HEK293 (cell line): ENCODE results near the gene GUSB.
A peak's percentile ranks its signal among the peaks of the same experiment; 100 is the strongest.

Experiments
- GLIS1 ChIP-seq: fragments of 450-650 bp; formaldehyde crosslinking; IDR thresholded peaks from 2 replicates; pipeline ENCODE4 v1.5.1; 2016; ENCODE audit warnings: missing biosample characterization, missing genetic modification characterization
- IKZF3 ChIP-seq: fragments of 450-650 bp; IDR thresholded peaks from 2 replicates; pipeline ENCODE4 v1.5.0; 2018; ENCODE audit warnings: missing biosample characterization, mild to moderate bottlenecking, missing genetic modification characterization, moderate library complexity
- KLF1 ChIP-seq: fragments of 450-650 bp; formaldehyde crosslinking; IDR thresholded peaks from 2 replicates; pipeline ENCODE4 v1.5.1; 2016; ENCODE audit warnings: missing biosample characterization, missing genetic modification characterization
- KLF7 ChIP-seq: fragments of 450-650 bp; formaldehyde crosslinking; IDR thresholded peaks from 2 replicates; pipeline ENCODE4 v1.5.1; 2016; ENCODE audit warnings: missing biosample characterization, missing genetic modification characterization, borderline replicate concordance
- KLF9 ChIP-seq: fragments of 450-650 bp; formaldehyde crosslinking; IDR thresholded peaks from 2 replicates; pipeline ENCODE4 v1.5.1; 2016; ENCODE audit warnings: missing biosample characterization, missing genetic modification characterization, low read depth
- PRDM6 ChIP-seq: fragments of 450-650 bp; formaldehyde crosslinking; IDR thresholded peaks from 2 replicates; pipeline ENCODE4 v1.5.1; 2017; ENCODE audit warnings: missing biosample characterization, missing genetic modification characterization
- SCRT2 ChIP-seq: fragments of 450-650 bp; formaldehyde crosslinking; IDR thresholded peaks from 2 replicates; pipeline ENCODE4 v1.5.1; 2016; ENCODE audit warnings: missing biosample characterization, missing genetic modification characterization
- TSHZ1 ChIP-seq: fragments of 450-650 bp; formaldehyde crosslinking; IDR thresholded peaks from 2 replicates; pipeline ENCODE4 v1.5.1; 2016; ENCODE audit warnings: missing biosample characterization, missing genetic modification characterization, borderline replicate concordance
- YY2 ChIP-seq: fragments of 450-650 bp; formaldehyde crosslinking; IDR thresholded peaks from 2 replicates; pipeline ENCODE4 v1.5.1; 2016; ENCODE audit warnings: missing biosample characterization, missing genetic modification characterization
- ZBTB17 ChIP-seq: fragments of 450-650 bp; formaldehyde crosslinking; IDR thresholded peaks from 2 replicates; pipeline ENCODE4 v1.5.1; 2016; ENCODE audit warnings: missing biosample characterization, missing genetic modification characterization
- ZBTB48 ChIP-seq: fragments of 450-650 bp; formaldehyde crosslinking; IDR thresholded peaks from 2 replicates; pipeline ENCODE4 v1.5.1; 2016; ENCODE audit warnings: missing biosample characterization, missing genetic modification characterization
- ZFP3 ChIP-seq: fragments of 450-650 bp; formaldehyde crosslinking; IDR thresholded peaks from 2 replicates; pipeline ENCODE4 v1.5.1; 2016; ENCODE audit warnings: low read depth, missing biosample characterization, missing genetic modification characterization
- ZFP41 ChIP-seq: fragments of 450-650 bp; formaldehyde crosslinking; IDR thresholded peaks from 2 replicates; pipeline ENCODE4 v1.5.1; 2016; ENCODE audit warnings: missing biosample characterization, missing genetic modification characterization, borderline replicate concordance
- ZIC2 ChIP-seq: fragments of 450-650 bp; formaldehyde crosslinking; IDR thresholded peaks from 2 replicates; pipeline ENCODE4 v1.5.1; 2016; ENCODE audit warnings: missing biosample characterization, missing genetic modification characterization
- ZNF10 ChIP-seq: fragments of 450-650 bp; formaldehyde crosslinking; IDR thresholded peaks from 2 replicates; pipeline ENCODE4 v1.5.1; 2017; ENCODE audit warnings: missing biosample characterization, missing genetic modification characterization
- ZNF112 ChIP-seq: fragments of 450-650 bp; formaldehyde crosslinking; IDR thresholded peaks from 2 replicates; pipeline ENCODE4 v1.5.0; 2017; ENCODE audit warnings: missing biosample characterization, missing genetic modification characterization
- ZNF16 ChIP-seq: fragments of 450-650 bp; formaldehyde crosslinking; IDR thresholded peaks from 2 replicates; pipeline ENCODE4 v1.5.1; 2016; ENCODE audit warnings: low read depth, missing biosample characterization, missing genetic modification characterization
- ZNF19 ChIP-seq: fragments of 450-650 bp; formaldehyde crosslinking; IDR thresholded peaks from 2 replicates; pipeline ENCODE4; 2016; ENCODE audit warnings: missing biosample characterization, missing genetic modification characterization, low read depth
- ZNF280C ChIP-seq: fragments of 450-650 bp; formaldehyde crosslinking; IDR thresholded peaks from 2 replicates; pipeline ENCODE4 v1.5.1; 2016; ENCODE audit warnings: missing biosample characterization, missing genetic modification characterization
- ZNF292 ChIP-seq: fragments of 450-650 bp; formaldehyde crosslinking; IDR thresholded peaks from 2 replicates; pipeline ENCODE4 v1.5.1; 2016; ENCODE audit warnings: low read depth, missing biosample characterization, missing genetic modification characterization, borderline replicate concordance
- ZNF350 ChIP-seq: fragments of 450-650 bp; formaldehyde crosslinking; IDR thresholded peaks from 2 replicates; pipeline ENCODE4 v1.5.0; 2017; ENCODE audit warnings: missing biosample characterization, mild to moderate bottlenecking, missing genetic modification characterization
- ZNF423 ChIP-seq: fragments of 450-650 bp; formaldehyde crosslinking; IDR thresholded peaks from 2 replicates; pipeline ENCODE4 v1.5.1; 2016; ENCODE audit warnings: missing biosample characterization, missing genetic modification characterization
- ZNF510 ChIP-seq: fragments of 450-650 bp; formaldehyde crosslinking; IDR thresholded peaks from 2 replicates; pipeline ENCODE4 v1.5.1; 2018; ENCODE audit warnings: mild to moderate bottlenecking, missing genetic modification characterization, missing biosample characterization; ENCODE audit not compliant: insufficient replicate concordance
- ZNF610 ChIP-seq: fragments of 450-650 bp; formaldehyde crosslinking; IDR thresholded peaks from 2 replicates; pipeline ENCODE4 v1.5.1; 2016; ENCODE audit warnings: missing biosample characterization, missing genetic modification characterization, borderline replicate concordance
- ZNF701 ChIP-seq: fragments of 450-650 bp; formaldehyde crosslinking; IDR thresholded peaks from 2 replicates; pipeline ENCODE4 v1.5.1; 2016; ENCODE audit warnings: missing biosample characterization, missing genetic modification characterization
- ZNF768 ChIP-seq: fragments of 450-650 bp; formaldehyde crosslinking; IDR thresholded peaks from 2 replicates; pipeline ENCODE4 v1.5.1; 2018; ENCODE audit warnings: missing biosample characterization, mild to moderate bottlenecking, missing genetic modification characterization
- TF ChIP-seq, protein P1 (sequence below): fragments of 450-650 bp; formaldehyde crosslinking; IDR thresholded peaks from 2 replicates; pipeline ENCODE4 v1.5.1; 2016; ENCODE audit warnings: missing biosample characterization, missing genetic modification characterization, low read depth
- TF ChIP-seq, protein P2 (sequence below): fragments of 450-650 bp; formaldehyde crosslinking; IDR thresholded peaks from 2 replicates; pipeline ENCODE4 v1.5.1; 2016; ENCODE audit warnings: missing biosample characterization, missing genetic modification characterization

GUSB gene

DNA sequence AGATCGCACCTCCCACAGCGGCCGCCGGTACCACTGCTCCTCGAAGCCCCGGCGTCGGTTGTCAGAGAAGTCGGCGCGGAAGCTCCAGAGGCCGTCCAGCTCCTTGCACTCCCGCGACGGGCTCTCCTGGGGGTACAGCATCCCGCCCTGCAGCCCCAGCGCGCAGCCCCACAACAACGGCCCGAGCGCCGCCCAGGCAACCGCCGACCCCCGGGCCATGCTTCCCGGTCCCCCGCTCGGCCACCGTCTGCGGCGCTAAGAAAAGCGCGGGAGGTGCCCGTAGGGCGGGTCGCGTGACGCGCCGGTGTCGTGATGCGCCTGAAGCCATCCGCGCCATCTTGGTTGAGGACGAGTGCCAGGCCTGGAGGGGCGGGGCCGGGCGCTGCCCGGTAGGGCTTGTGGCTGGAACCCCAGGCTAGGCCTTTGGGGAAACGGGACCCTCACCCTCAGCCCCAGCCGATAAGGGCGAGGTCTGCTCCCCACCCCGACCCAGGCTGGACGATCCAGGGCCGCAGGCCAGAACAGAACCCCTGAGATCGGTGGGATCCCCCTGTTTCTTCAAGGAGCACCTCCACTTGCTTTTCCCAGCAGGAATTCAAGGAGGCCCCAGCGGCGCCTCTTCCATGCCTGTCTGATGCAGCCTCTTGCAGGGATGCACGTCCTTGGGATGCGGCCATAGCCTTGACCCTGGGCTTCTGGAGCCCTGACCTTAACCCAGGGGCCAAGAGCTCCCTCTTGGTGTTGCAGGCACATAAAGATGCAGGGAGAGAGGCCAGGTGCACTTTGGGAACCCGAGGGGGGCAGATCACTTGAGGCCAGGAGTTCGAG lies at the start of gene GUSB (continued):
- TF ChIP-seq ZFP3 (tag by site-specific recombination): no peak
- TF ChIP-seq ZIC2 (tag by site-specific recombination): peak; percentile 64; the same call in 1 of the 2 replicates
- no peak for TF ChIP-seq ZNF423 (tag by site-specific recombination)
- peak; percentile 40; the same call in 1 of the 2 replicates for TF ChIP-seq ZNF10 (tag by site-specific recombination)
- TF ChIP-seq, protein P1, sequence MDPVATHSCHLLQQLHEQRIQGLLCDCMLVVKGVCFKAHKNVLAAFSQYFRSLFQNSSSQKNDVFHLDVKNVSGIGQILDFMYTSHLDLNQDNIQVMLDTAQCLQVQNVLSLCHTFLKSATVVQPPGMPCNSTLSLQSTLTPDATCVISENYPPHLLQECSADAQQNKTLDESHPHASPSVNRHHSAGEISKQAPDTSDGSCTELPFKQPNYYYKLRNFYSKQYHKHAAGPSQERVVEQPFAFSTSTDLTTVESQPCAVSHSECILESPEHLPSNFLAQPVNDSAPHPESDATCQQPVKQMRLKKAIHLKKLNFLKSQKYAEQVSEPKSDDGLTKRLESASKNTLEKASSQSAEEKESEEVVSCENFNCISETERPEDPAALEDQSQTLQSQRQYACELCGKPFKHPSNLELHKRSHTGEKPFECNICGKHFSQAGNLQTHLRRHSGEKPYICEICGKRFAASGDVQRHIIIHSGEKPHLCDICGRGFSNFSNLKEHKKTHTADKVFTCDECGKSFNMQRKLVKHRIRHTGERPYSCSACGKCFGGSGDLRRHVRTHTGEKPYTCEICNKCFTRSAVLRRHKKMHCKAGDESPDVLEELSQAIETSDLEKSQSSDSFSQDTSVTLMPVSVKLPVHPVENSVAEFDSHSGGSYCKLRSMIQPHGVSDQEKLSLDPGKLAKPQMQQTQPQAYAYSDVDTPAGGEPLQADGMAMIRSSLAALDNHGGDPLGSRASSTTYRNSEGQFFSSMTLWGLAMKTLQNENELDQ (tag by site-specific recombination): no peak
- peak; percentile 69 for TF ChIP-seq YY2 (tag by site-specific recombination)
- no peak for TF ChIP-seq TSHZ1
- TF ChIP-seq ZNF350: no peak
- no peak for TF ChIP-seq ZNF768 (tag by site-specific recombination)
- peak; percentile 89 for TF ChIP-seq KLF9 (tag by site-specific recombination)
- no peak; the same call in 1 of the 2 replicates for TF ChIP-seq SCRT2 (tag by site-specific recombination)
- no peak for TF ChIP-seq ZNF510
- TF ChIP-seq ZFP41 (tag by site-specific recombination): no peak
- TF ChIP-seq ZNF280C (tag by site-specific recombination): no peak
- TF ChIP-seq ZNF112 (tag by site-specific recombination): no peak
- no peak for TF ChIP-seq ZNF16 (tag by site-specific recombination)
- TF ChIP-seq ZBTB17 (tag by site-specific recombination): peak; percentile 85
- TF ChIP-seq IKZF3: 0 out of 2 replicates have a peak, but pooled peaks have one; percentile 16
- 0 out of 2 replicates have a peak, but pooled peaks have one; percentile 45 for TF ChIP-seq ZNF610 (tag by site-specific recombination)
- no peak for TF ChIP-seq PRDM6 (tag by site-specific recombination)
- TF ChIP-seq KLF1: peak; percentile 71
- no peak for TF ChIP-seq ZNF292
- TF ChIP-seq KLF7: peak; percentile 96
- TF ChIP-seq ZNF701 (tag by site-specific recombination): no peak
- 0 out of 2 replicates have a peak, but pooled peaks have one; percentile 33 for TF ChIP-seq ZBTB48 (tag by site-specific recombination)
- TF ChIP-seq ZNF19 (tag by site-specific recombination): no peak
- peak; percentile 86 for TF ChIP-seq GLIS1 (tag by site-specific recombination)
- TF ChIP-seq, protein P2, sequence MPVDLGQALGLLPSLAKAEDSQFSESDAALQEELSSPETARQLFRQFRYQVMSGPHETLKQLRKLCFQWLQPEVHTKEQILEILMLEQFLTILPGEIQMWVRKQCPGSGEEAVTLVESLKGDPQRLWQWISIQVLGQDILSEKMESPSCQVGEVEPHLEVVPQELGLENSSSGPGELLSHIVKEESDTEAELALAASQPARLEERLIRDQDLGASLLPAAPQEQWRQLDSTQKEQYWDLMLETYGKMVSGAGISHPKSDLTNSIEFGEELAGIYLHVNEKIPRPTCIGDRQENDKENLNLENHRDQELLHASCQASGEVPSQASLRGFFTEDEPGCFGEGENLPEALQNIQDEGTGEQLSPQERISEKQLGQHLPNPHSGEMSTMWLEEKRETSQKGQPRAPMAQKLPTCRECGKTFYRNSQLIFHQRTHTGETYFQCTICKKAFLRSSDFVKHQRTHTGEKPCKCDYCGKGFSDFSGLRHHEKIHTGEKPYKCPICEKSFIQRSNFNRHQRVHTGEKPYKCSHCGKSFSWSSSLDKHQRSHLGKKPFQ (tag by site-specific recombination): no peak
